Fibroblast of pulmonary artery (primary cell): ENCODE data around the gene DCAF8.

Source experiments
- DNase-seq: peaks from one replicate; pipeline ENCODE4 v3.0.0-alpha.2; 2010; ENCODE audit warnings: low read depth
- H3K4me3 ChIP-seq: replicated peaks from 2 replicates; pipeline ENCODE4 v1.5.1; 2011; ENCODE audit warnings: low read depth, mild to moderate bottlenecking, control low read depth, low read length, moderate library complexity
- TF ChIP-seq, protein P1 (sequence below): IDR thresholded peaks from 2 replicates; pipeline ENCODE4 v1.5.1; 2011; ENCODE audit warnings: mild to moderate bottlenecking, control low read depth, low read length, inconsistent platforms; ENCODE audit errors: missing control alignments

DCAF8 gene

DNA sequence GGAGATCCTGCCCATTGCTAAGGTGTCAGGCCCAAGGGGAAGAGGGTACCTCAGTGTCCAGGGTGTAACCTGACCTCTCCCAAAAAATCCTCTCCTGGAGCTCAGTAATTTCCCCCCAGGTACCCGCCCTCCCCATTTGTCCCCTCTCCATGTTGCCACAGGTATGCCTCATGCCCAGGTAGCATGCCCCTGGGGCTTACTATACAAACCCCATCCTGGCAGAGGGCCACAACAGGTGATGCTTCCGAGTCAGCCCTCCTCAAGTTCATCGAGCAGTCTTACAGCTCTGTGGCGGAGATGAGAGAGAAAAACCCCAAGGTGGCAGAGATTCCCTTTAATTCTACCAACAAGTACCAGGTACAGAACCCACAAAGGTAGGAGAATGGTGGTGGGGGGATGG lies 95.3 kb downstream of the DCAF8 start:
- TF ChIP-seq, protein P1, sequence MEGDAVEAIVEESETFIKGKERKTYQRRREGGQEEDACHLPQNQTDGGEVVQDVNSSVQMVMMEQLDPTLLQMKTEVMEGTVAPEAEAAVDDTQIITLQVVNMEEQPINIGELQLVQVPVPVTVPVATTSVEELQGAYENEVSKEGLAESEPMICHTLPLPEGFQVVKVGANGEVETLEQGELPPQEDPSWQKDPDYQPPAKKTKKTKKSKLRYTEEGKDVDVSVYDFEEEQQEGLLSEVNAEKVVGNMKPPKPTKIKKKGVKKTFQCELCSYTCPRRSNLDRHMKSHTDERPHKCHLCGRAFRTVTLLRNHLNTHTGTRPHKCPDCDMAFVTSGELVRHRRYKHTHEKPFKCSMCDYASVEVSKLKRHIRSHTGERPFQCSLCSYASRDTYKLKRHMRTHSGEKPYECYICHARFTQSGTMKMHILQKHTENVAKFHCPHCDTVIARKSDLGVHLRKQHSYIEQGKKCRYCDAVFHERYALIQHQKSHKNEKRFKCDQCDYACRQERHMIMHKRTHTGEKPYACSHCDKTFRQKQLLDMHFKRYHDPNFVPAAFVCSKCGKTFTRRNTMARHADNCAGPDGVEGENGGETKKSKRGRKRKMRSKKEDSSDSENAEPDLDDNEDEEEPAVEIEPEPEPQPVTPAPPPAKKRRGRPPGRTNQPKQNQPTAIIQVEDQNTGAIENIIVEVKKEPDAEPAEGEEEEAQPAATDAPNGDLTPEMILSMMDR: no peak
- no peak for DNase-seq
- H3K4me3 ChIP-seq: no peak overlapping the region

DNA sequence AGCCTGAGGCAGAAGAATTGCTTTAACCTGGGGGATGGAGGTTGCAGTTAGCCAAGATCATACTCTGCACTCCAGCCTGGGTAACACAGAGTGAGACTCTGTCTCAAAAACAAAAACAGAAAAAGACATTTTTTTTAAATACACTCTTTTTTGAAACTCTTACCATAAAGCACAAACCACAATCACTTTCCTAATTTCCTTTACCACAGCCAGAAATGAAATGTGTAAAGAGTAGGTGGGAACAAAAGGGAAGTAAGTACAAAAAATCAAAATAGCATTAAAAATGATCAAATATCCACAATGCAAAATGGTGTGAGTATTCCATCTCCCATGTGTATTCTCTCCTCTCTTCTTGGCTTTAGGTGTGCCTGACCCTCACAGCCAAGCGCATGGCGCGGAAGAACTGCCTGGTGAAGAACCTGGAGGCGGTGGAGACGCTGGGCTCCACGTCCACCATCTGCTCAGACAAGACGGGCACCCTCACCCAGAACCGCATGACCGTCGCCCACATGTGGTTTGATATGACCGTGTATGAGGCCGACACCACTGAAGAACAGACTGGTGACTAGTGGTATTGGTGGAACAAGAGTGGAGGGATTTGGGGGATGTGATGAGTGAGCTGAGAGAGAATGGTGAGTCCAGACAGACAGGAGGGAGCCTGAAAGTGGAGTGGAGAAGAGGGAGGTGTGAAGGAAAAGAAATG lies 96.0 kb downstream of the DCAF8 start:
- DNase-seq: no peak
- TF ChIP-seq, protein P1: no peak
- H3K4me3 ChIP-seq: no peak overlapping the region
